ENCODE data around the gene PRUNE2.

PRUNE2 gene

GRCh38 chr9:76607730-76608436 lies 298.0 kb downstream of the PRUNE2 start:
- no peak overlapping the region for H3K4me3 ChIP-seq (ENCODE audit: control insufficient read depth, low read depth, low read length)
- DNase-seq (ENCODE audit: low read depth), result no peak
- no peak for TF ChIP-seq CTCF (IDR thresholded peaks at IDR 0.05; ENCODE audit: control insufficient read depth, insufficient read depth, low read depth, low read length, missing control alignments)

GRCh38 chr9:76605321-76605900 lies 300.5 kb downstream of the PRUNE2 start:
- no peak overlapping the region for H3K4me3 ChIP-seq (ENCODE audit: control insufficient read depth, low read depth, low read length)
- no peak for DNase-seq (ENCODE audit: low read depth)
- no peak for TF ChIP-seq CTCF (IDR thresholded peaks at IDR 0.05; ENCODE audit: control insufficient read depth, insufficient read depth, low read depth, low read length, missing control alignments)

DNA sequence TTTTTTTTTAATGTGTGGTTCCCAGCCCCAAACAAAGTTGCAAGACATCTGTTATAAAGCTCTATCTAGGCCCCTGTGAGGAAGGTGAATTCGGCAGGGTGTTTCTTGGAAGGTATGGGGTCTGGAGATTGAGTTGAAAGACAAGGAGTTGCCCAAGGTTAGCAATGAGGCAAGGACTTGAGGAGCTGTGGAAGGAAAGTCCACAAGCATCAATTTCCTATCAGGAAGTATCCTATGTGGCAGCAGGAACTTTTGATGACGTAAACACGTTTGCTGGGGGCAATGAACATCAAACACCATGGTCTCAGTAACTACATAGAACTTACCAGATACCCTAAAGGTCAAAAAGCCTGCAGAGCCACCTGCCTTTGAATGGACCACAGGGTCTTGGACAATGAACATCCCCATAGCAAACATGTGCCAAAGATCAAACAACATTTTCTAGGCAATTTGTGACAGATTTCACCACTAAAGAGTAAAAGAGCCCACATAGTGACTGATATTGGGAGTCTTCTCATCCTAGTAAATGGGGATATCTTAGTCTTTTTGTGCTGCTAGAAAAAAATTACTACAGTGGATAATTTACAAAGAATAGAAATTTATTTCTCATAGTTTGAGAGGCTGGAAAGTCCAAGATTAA lies 301.9 kb downstream of the PRUNE2 start:
- TF ChIP-seq CTCF (IDR thresholded peaks at IDR 0.05; ENCODE audit: control insufficient read depth, insufficient read depth, low read depth, low read length, missing control alignments), result no peak
- no peak for DNase-seq (ENCODE audit: low read depth)
- no peak overlapping the region for H3K4me3 ChIP-seq (ENCODE audit: control insufficient read depth, low read depth, low read length)

DNA sequence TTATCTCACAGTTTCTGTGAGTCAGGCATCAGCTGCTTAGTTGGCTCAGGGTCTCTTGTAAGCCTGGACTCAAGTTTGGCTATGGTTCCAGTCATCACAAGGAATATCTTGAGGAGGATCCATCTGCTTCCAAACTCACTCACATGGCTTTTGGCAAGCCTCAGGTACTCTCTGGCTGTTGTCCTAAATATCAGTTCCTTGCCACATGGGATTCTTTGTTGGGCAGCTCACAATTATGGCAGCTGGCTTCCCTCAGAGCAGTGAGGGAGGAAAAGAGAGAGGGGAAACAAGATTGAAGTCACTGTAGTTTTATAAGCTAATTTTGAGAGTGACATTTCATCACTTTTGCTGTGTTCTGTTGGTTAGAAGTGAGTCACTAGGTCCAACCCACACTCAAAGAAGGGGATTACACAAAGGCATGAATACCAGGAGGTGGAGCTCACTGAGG lies 302.4 kb downstream of the PRUNE2 start:
- no peak overlapping the region for H3K4me3 ChIP-seq (ENCODE audit: control insufficient read depth, low read depth, low read length)
- DNase-seq (ENCODE audit: low read depth), result no peak
- TF ChIP-seq CTCF (IDR thresholded peaks at IDR 0.05; ENCODE audit: control insufficient read depth, insufficient read depth, low read depth, low read length, missing control alignments), result no peak

DNA sequence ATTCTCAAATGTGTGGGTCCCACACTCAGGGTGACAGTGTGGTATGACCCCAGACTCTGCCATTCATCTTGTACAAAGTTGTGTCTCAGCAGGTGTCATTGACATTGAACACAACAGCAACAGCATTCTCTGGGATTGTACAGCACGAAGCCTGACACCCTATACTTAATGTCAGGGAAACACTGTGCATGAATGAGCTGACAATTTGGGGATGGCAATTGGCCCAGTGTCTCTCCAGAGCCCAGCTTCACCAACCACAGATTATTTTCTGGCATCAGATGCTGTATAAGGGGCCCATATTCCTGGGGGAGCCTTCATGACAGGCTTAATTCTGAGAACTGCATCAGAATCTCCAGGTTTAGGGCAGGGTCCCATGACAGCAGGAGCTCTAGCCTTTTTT lies 303.7 kb downstream of the PRUNE2 start:
- H3K4me3 ChIP-seq (ENCODE audit: control insufficient read depth, low read depth, low read length), result no peak overlapping the region
- no peak for TF ChIP-seq CTCF (IDR thresholded peaks at IDR 0.05; ENCODE audit: control insufficient read depth, insufficient read depth, low read depth, low read length, missing control alignments)
- DNase-seq (ENCODE audit: low read depth), result no peak

DNA sequence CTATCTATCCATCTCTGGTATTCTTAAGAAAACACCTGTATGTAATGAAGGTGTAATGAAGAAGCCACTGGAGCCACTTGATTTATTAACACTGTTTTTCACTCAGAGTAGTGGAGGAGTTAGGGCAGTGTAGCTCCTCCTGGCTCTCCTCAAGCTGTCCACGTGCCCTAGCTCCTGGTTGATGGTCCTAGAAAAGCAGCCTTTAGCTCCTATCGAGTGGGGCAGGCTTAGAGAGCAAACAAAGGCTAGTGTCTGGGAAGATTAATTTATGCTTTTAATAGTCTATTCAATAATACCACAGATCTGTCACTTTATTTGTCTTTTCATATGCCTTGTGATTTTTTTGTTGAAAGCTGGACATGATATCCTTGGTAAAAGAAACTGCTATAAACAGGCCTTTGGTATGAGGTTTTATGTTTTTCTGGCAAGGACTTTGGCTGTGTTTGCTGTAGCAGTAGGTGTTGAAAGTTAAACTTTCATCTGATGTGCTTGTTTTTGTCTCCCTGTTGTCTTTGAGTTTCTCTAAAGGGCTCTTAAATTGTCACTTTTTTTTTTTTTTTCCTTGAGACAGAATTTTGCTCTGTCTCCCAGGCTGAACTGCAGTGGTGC lies 305.8 kb downstream of the PRUNE2 start:
- DNase-seq (ENCODE audit: low read depth), result no peak
- no peak for TF ChIP-seq CTCF (IDR thresholded peaks at IDR 0.05; ENCODE audit: control insufficient read depth, insufficient read depth, low read depth, low read length, missing control alignments)
- no peak overlapping the region for H3K4me3 ChIP-seq (ENCODE audit: control insufficient read depth, low read depth, low read length)
